Measurements from ENCODE around the gene EPB41L2. TPM values are rescaled to one million over a fixed set of nuclear protein-coding genes. Genes with fewer than 3 reads are reported as not detected.
"Not testable (repeated sequence)": the region's sequence is repeated elsewhere in the genome, so short reads cannot be mapped to it uniquely, and the experiment has no call there.

EPB41L2 gene
- total RNA-seq, 1 experiment from 2014 or later = 74.8 TPM

DNA sequence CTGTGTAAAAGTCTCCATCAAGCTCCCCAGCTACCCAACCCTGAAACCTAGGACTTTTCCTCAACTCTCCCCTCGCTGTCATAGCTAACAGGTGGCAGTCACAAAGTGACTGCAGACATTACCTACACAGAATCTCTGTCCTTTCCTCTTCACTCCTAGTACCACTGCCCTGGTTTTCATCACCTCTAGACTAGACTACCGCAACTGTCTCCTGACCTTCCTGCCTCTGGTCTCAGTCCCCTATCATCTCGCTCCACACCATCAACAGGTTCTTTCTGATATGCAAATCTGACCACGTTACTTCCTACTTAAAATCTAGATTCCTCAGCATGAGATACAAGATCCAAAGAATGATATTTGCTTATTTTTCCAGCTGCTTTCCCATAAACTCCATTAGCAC is 142.1 kb downstream of the EPB41L2 start:
- intact Hi-C loops (cut with micrococcal nuclease) = no loop called here
- POLR2A ChIA-PET = no interaction called here
- H3K36me3 ChIP-seq (ENCODE audit: control insufficient read depth in 1 of 2, insufficient read depth in 2 of 2, low read length in 2 of 2) = no peaks in the 10 kb centered on the region
- no peaks in the 10 kb centered on the region for H3K4me1 ChIP-seq (ENCODE audit: control insufficient read depth in 1 of 2, insufficient read depth in 2 of 2, low read length in 2 of 2)
- no peaks in the 10 kb centered on the region for H4K20me1 ChIP-seq (ENCODE audit: insufficient read depth)
- TF ChIP-seq CBX3 (IDR thresholded peaks at IDR 0.05; ENCODE audit: low read depth) (no peak), SRF (IDR thresholded peaks at IDR 0.05; ENCODE audit: low read depth) (no peak), ZNF274 (IDR thresholded peaks at IDR 0.05; ENCODE audit: low read depth, low read length) (no peak)
- H3K27ac ChIP-seq (ENCODE audit: low read depth, low read length) = no peak overlapping the region
- no peaks in the 10 kb centered on the region for H3K9me2 ChIP-seq (ENCODE audit: insufficient read depth)
- RAD21 ChIA-PET (ENCODE audit: low non-redundant PET in 1 of 2, low total read pairs in 2 of 2, uncharacterized antibody in 2 of 2, unreplicated experiment in 2 of 2) = no interaction called here
- no peak overlapping the region for H3K9ac ChIP-seq (ENCODE audit: low read length)
- no peak overlapping the region for H3K4me2 ChIP-seq (ENCODE audit: low read length)
- H3K9me3 ChIP-seq (ENCODE audit: control insufficient read depth in 1 of 2, insufficient read depth in 1 of 2, low read depth in 1 of 2, low read length in 2 of 2) = no peaks in the 10 kb centered on the region
- CTCF ChIA-PET = no interaction called here
- H3K27me3 ChIP-seq (ENCODE audit: insufficient read depth, low read length) = no peaks in the 10 kb centered on the region
- ATAC-seq (no peak), DNase-seq (ENCODE audit: low read depth, low spot score) (no peak)
- H2AFZ ChIP-seq (ENCODE audit: low read depth, low read length, poor library complexity, severe bottlenecking) = no peak overlapping the region
- no TSS peak for BruUV-seq (replicated peaks)
- no peaks in the 10 kb centered on the region for H3K79me2 ChIP-seq (ENCODE audit: insufficient read depth, low read length)
- no peak overlapping the region for H3K4me3 ChIP-seq (replicated peaks in 1 of 2; ENCODE audit: low read depth in 1 of 2, low read length in 2 of 2)

- H2AFZ ChIP-seq (ENCODE audit: low read depth, low read length, poor library complexity, severe bottlenecking) = no peak overlapping the region
- H3K9me2 ChIP-seq (ENCODE audit: insufficient read depth) = no peaks in the 10 kb centered on the region
- H3K79me2 ChIP-seq (ENCODE audit: insufficient read depth, low read length) = no peaks in the 10 kb centered on the region
- TF ChIP-seq JUND (IDR thresholded peaks at IDR 0.05) (no peak), ZFX (IDR thresholded peaks at IDR 0.05) (no peak), POLR2AphosphoS5 (IDR thresholded peaks at IDR 0.05; ENCODE audit: low read depth, low read length) (no peak), FOSL1 (IDR thresholded peaks at IDR 0.05; ENCODE audit: low read depth) (no peak), EGR1 (IDR thresholded peaks at IDR 0.05; ENCODE audit: low read depth) (no peak), MAX (IDR thresholded peaks at IDR 0.05) (no peak), SIN3A (IDR thresholded peaks at IDR 0.05; ENCODE audit: low read depth) (no peak), EZH2phosphoT487 (IDR thresholded peaks at IDR 0.05; ENCODE audit: borderline replicate concordance) (no peak), ELF1 (IDR thresholded peaks at IDR 0.05; ENCODE audit: borderline replicate concordance, low read depth) (no peak), RAD21 (IDR thresholded peaks at IDR 0.05; ENCODE audit: low read depth) (no peak)
- TF ChIP-seq, protein P1, sequence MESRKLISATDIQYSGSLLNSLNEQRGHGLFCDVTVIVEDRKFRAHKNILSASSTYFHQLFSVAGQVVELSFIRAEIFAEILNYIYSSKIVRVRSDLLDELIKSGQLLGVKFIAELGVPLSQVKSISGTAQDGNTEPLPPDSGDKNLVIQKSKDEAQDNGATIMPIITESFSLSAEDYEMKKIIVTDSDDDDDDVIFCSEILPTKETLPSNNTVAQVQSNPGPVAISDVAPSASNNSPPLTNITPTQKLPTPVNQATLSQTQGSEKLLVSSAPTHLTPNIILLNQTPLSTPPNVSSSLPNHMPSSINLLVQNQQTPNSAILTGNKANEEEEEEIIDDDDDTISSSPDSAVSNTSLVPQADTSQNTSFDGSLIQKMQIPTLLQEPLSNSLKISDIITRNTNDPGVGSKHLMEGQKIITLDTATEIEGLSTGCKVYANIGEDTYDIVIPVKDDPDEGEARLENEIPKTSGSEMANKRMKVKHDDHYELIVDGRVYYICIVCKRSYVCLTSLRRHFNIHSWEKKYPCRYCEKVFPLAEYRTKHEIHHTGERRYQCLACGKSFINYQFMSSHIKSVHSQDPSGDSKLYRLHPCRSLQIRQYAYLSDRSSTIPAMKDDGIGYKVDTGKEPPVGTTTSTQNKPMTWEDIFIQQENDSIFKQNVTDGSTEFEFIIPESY (IDR thresholded peaks at IDR 0.05; ENCODE audit: extremely low read depth, insufficient replicate concordance, low read length) = no peak
- ATAC-seq = no peak
- H3K27me3 ChIP-seq (ENCODE audit: insufficient read depth, low read length) = no peaks in the 10 kb centered on the region
- CTCF ChIA-PET = no interaction called here
- no peak overlapping the region for H3K4me2 ChIP-seq (ENCODE audit: low read length)
- no peak overlapping the region for H3K27ac ChIP-seq (ENCODE audit: low read depth, low read length)
- POLR2A ChIA-PET = no interaction called here
- no peaks in the 10 kb centered on the region for H3K36me3 ChIP-seq (ENCODE audit: control insufficient read depth in 1 of 2, insufficient read depth in 2 of 2, low read length in 2 of 2)
- intact Hi-C loops (cut with micrococcal nuclease) = no loop called here
- DNase-seq (ENCODE audit: low read depth, low spot score) = no peak
- no peaks in the 10 kb centered on the region for H3K9me3 ChIP-seq (ENCODE audit: control insufficient read depth in 1 of 2, insufficient read depth in 1 of 2, low read depth in 1 of 2, low read length in 2 of 2)
- H3K9ac ChIP-seq (ENCODE audit: low read length) = no peak overlapping the region
- RAD21 ChIA-PET (ENCODE audit: low non-redundant PET in 1 of 2, low total read pairs in 2 of 2, uncharacterized antibody in 2 of 2, unreplicated experiment in 2 of 2) = no interaction called here
- no peaks in the 10 kb centered on the region for H3K4me1 ChIP-seq (ENCODE audit: control insufficient read depth in 1 of 2, insufficient read depth in 2 of 2, low read length in 2 of 2)
- H3K4me3 ChIP-seq (replicated peaks in 1 of 2; ENCODE audit: low read depth in 1 of 2, low read length in 2 of 2) = no peak overlapping the region
- no TSS peak for BruUV-seq (replicated peaks)
- no peaks in the 10 kb centered on the region for H4K20me1 ChIP-seq (ENCODE audit: insufficient read depth)
These were observed 144.9 kb downstream of the EPB41L2 start for GRCh38 chr6:130918171-130918570.

DNA sequence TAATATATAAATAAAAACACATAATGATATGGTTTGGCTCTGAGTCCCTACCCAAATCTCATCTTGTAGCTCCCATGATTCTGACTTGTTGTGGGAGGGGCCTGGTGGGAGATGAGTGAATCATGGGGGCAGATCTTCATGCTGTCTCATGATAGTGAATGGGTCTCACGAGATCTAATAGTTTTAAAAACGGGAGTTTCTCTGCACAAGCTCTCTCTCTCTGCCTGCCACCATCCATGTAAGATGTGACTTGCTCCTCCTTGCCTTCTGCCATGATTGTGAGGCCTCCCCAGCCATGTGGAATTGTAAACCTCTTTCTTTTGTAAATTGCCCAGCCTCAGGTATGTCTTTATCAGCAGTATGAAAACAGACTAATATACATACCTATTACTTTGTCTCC is 147.4 kb downstream of the EPB41L2 start:
- CTCF ChIA-PET; H3K36me3 ChIP-seq (ENCODE audit: control insufficient read depth in 1 of 2, insufficient read depth in 2 of 2, low read length in 2 of 2); H3K27ac ChIP-seq (ENCODE audit: low read depth, low read length); H3K9me3 ChIP-seq (ENCODE audit: control insufficient read depth in 1 of 2, insufficient read depth in 1 of 2, low read depth in 1 of 2, low read length in 2 of 2); DNase-seq (ENCODE audit: low read depth, low spot score); RAD21 ChIA-PET (ENCODE audit: low non-redundant PET in 1 of 2, low total read pairs in 2 of 2, uncharacterized antibody in 2 of 2, unreplicated experiment in 2 of 2); POLR2A ChIA-PET; H2AFZ ChIP-seq (ENCODE audit: low read depth, low read length, poor library complexity, severe bottlenecking); BruUV-seq (replicated peaks); H3K9ac ChIP-seq (ENCODE audit: low read length); intact Hi-C loops (cut with micrococcal nuclease); H3K79me2 ChIP-seq (ENCODE audit: insufficient read depth, low read length); ATAC-seq; H4K20me1 ChIP-seq (ENCODE audit: insufficient read depth); H3K9me2 ChIP-seq (ENCODE audit: insufficient read depth); H3K27me3 ChIP-seq (ENCODE audit: insufficient read depth, low read length); H3K4me2 ChIP-seq (ENCODE audit: low read length); H3K4me1 ChIP-seq (ENCODE audit: control insufficient read depth in 1 of 2, insufficient read depth in 2 of 2, low read length in 2 of 2); H3K4me3 ChIP-seq (replicated peaks in 1 of 2; ENCODE audit: low read depth in 1 of 2, low read length in 2 of 2): not testable (repeated sequence)
